22Rv1 (cell line): ENCODE measurements around the gene ZNF565.

Experiments used
- CTCF ChIP-seq: fragments of 450-650 bp; IDR thresholded peaks from 2 replicates; pipeline ENCODE4 v1.5.1; 2017; ENCODE audit warnings: mild to moderate bottlenecking
- ZFX ChIP-seq: fragments of 450-650 bp; IDR thresholded peaks from 2 replicates; pipeline ENCODE4 v1.6.1; 2017; ENCODE audit warnings: antibody characterized with exemption, borderline replicate concordance

GRCh38 chr19:36172852-36173251 lies 41.6 kb downstream of the ZNF565 start:
- no peak for TF ChIP-seq CTCF
- no peak for TF ChIP-seq ZFX
